Fibroblast of pulmonary artery (primary cell): ENCODE data around the gene VWA8.

Source experiments
- DNase-seq: peaks from one replicate; pipeline ENCODE4 v3.0.0-alpha.2; 2010; ENCODE audit warnings: low read depth
- H3K4me3 ChIP-seq: replicated peaks from 2 replicates; pipeline ENCODE4 v1.5.1; 2011; ENCODE audit warnings: low read depth, mild to moderate bottlenecking, control low read depth, low read length, moderate library complexity
- TF ChIP-seq, protein P1 (sequence below): IDR thresholded peaks from 2 replicates; pipeline ENCODE4 v1.5.1; 2011; ENCODE audit warnings: mild to moderate bottlenecking, control low read depth, low read length, inconsistent platforms; ENCODE audit errors: missing control alignments

Gene VWA8

GRCh38 chr13:41605319-41606285 lies 355.3 kb downstream of the VWA8 start:
- TF ChIP-seq, protein P1, sequence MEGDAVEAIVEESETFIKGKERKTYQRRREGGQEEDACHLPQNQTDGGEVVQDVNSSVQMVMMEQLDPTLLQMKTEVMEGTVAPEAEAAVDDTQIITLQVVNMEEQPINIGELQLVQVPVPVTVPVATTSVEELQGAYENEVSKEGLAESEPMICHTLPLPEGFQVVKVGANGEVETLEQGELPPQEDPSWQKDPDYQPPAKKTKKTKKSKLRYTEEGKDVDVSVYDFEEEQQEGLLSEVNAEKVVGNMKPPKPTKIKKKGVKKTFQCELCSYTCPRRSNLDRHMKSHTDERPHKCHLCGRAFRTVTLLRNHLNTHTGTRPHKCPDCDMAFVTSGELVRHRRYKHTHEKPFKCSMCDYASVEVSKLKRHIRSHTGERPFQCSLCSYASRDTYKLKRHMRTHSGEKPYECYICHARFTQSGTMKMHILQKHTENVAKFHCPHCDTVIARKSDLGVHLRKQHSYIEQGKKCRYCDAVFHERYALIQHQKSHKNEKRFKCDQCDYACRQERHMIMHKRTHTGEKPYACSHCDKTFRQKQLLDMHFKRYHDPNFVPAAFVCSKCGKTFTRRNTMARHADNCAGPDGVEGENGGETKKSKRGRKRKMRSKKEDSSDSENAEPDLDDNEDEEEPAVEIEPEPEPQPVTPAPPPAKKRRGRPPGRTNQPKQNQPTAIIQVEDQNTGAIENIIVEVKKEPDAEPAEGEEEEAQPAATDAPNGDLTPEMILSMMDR = peak; percentile 10
- H3K4me3 ChIP-seq = no peak overlapping the region
- DNase-seq = no peak

DNA sequence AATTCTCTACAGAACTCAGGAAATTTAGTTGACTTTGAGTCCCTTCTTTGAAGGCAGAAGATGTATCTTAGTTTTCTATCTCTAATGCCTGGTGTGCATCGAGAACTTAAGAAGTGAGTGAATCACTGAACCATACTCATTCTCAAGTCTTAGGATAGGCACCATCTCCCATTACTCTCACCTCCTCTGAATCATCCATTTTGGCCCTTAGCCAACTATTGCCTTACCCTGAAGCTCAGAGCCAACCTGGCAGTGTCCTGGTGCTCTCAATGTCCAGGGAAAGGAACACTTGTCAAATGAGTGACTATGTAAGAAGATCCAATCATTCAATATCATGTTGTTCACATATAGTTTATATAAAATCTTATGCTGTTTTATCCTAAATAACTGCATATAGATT lies 357.0 kb downstream of the VWA8 start:
- DNase-seq = peak; percentile 79
- TF ChIP-seq, protein P1 = no peak
- no peak overlapping the region for H3K4me3 ChIP-seq

DNA sequence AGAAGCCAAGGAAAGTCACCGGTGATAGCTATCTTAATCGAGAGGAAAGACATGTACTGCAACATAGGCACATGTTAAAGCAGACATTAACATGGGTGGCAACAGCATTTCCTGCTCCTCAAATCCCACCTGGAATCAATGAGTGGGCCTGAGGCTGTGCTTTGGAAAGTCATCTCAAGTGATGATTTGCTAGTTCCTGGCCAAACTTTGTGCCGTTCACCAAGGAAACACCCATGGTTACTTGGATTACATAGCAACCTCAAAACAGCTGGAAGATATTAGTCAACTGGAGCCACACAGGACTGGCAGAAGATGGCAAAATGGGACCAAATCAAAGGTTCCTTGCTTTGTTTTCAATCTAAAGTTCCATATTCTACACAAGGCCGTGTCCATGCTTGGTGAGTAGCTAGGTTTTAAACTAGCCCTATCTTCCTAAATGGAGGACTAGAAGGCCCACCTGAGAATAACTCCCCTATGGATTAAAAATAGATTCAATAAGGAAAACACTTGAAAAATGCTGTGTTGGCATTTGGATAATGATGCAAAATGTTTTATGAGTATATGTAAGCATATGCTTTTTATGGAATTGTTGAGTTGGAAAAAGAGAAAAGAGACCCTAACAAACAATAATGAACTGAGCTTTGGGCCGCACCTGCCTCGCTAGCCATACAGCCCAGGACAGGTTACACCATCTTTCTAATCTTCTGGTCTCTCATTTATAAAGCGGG lies 359.0 kb downstream of the VWA8 start:
- no peak for DNase-seq
- H3K4me3 ChIP-seq = no peak overlapping the region
- TF ChIP-seq, protein P1 = no peak

DNA sequence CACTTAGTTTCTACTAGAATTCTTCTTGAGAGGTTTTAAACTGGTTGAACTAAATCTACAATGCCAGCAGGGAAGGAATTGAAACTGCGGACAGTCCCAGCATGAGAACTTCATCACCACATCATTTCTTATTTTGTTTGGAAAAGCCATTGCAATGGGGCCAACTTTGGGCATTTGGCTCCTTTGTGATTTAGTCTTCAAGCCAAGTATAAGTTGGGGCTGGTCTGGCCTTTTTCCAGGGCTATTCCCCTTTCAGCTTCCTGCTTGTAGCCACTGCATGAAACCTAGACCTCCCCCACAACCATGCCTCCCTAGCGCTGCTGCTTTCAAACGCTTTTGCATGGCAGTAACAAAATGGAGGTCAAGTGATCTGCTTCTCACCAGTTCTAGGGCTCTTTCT lies 361.3 kb downstream of the VWA8 start:
- H3K4me3 ChIP-seq = no peak overlapping the region
- no peak for DNase-seq
- TF ChIP-seq, protein P1 = no peak

- TF ChIP-seq, protein P1 = no peak
- DNase-seq = no peak
- H3K4me3 ChIP-seq = no peak overlapping the region
Measured at GRCh38 chr13:41597348-41598041, 363.4 kb downstream of the VWA8 start.

DNA sequence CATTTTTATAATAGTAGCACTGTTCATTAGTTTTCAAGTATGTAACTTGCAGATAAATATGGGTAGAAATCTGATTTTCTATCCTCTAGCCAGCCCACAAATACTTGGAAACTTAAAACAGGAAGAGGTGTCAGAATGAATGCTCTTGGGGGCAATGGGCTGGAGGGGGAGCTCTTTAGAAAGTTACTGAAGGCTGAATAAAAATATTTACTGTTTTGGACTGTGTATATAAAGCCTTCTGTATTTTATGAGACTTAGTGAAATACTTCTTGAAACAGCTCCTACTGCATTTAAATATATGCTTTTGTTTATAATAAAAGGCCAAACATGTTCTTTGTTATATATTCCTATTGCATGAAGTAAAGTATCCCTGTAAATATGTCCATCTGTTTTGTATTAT lies 364.7 kb downstream of the VWA8 start:
- TF ChIP-seq, protein P1 = peak; percentile 40
- no peak overlapping the region for H3K4me3 ChIP-seq
- DNase-seq = peak; percentile 56
